Stimulated activated CD8-positive, alpha-beta memory T cell treated with anti-CD3 and anti-CD28 coated beads, Interleukin-4, amount 100 ng/mL, for 4 hours (primary cell): ENCODE data around the gene NKD1.

ENCODE experiments used
- DNase-seq, 2 donors: peaks; one replicate each; pipeline ENCODE4 v3.0.0-alpha.2; 2020; ENCODE audit warnings: low read depth in 2 of 2, low spot score in 1 of 2

Gene NKD1

DNA sequence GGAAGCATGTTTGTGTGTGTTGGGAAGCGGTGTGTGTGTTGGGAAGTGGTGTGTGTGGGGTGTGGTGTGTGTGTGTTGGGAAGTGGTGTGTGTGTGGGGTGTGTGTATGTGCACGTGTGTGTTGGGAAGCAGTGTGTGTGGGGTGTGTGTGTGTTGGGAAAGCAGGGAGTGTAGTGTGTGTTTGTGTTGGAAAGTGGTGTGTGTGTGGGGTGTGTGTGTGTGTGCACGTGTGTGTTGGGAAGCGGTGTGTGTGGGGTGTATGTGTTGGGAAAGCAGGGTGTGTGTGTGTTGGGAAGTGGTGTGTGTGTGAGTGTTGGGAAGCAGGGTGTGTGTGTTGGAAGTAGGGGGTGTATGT, 144.4 kb downstream of the NKD1 start:
- DNase-seq = no peak

DNA sequence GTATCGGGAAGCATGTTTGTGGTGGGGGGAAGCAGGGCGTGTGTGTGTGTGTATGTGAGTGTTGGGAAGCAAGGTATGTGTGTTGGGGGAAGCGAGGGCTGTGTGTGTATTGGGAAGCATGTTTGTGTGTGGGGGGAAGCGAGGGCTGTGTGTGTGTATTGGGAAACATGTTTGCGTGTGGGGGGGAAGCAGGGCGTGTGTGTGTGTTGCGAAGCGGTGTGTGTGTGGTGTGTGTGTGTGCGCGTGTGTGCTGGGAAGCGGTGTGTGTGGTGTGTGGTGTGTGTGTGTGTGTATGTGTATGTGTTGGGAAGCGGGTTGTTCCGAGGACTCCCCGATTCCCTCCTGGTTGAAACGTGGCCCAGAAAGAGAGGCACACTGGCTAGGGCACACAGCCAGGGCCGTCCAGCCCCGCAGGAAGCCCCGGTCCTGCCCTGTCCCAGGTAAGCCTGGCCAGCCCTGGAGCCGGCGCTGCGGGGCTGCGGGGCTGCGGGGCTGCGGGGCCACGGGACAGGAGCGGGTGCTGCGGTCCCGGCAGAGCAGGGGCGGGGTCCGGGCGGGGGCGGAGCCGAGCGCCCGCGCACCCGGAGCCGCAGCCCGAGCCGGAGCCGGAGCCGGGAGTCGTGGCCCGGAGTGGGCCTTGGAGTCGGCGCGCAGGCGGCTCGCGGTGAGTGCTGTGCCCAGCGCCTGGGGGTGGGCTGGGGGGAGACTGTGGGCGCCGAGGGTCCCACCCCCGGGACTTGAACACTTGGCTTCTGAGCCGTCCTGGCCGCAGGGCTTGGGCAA, 145.0 kb downstream of the NKD1 start, which contains the start of gene NOD2:
Gene NOD2, plus strand, starts transcription at position 608 of the 783 bp plus-strand sequence. CDS start 5,890 bp downstream, outside the sequence.
- no peak for DNase-seq

DNA sequence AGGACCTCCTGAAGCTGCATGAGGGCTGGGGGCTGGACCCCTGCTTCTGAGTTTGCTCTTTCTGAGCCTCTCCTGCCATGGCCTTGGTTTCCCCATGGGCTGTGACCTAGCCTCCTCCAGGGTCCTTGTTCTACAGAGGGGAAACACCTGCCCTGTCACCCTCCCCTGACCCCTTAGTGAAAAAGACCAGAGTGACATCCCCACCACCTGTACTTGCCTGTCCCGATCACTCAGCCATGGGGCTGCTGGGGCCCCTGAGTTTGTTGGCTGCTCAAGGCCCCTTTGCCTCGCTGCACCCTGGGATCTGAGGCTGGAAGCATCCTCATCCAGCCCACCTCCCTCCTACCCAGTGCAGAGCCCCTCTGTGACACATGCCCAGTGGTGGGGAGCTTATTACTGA, 146.0 kb downstream of the NKD1 start:
- DNase-seq = no peak

DNA sequence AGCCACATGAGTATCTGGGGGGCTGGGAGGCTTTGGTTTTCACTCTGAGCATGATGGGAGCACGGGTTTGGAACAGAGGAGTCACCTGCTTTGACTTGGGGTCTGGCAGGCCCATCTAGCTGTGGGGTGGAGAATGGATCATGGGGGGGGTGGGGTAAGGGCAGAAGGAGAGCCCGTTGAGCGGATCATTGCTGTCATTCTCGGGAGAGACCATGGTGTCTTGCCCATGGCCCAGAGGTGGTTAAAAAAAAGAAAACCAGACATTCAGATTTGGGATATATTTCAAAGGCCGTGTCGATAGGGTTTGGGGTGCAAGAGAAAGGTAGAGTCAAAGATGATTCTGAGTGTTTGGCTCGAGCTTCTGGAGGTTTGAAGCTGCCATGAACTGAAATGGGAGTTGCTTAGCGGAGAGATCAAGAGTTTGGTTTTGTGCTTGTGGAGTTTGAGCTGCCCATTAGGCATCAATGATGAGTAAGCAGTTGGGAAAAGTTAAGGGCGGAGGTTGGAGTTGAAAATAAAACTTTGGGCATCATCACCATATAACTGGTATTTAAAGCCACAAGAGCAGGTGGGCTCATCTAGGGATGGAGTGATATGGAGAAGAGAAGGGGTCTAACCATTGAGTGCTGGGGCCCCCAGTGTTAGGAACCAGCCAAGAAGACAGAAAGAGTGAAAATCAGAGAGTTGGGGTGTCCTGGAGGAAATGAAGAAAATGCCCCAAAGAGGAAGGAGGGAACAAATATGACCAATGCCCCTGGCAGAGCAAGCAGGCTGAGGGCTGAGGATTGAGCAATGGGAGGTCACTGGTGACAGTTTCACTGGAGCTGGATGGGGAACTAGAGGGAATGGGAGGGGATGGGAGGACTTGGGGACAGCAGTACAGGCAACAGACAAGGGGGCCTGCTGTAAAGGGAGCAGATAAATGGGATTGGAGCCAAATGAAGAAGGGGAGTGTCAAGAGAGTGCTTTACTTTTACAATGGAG, 147.1 kb downstream of the NKD1 start:
- no peak for DNase-seq

DNA sequence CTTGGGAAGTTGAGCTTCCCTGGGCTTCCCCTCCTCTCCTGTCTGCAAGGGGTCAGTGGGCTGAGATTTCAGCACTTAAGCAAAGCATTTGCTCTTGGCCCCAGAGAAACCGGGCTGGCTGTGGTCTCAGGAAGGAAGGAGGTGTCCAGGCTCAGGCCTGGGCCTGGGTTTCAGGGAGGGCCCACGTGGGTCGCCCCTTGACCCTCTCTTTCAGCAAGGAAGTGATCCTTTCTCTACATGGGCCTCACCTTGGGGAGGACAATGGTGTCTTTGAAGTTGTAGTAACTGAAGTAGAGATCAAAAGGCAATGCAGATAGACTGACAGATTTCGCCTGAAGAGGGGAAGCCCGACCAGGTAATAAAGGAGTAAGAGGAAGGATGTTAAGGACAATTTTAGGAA, 147.9 kb downstream of the NKD1 start:
- DNase-seq = no peak

DNA sequence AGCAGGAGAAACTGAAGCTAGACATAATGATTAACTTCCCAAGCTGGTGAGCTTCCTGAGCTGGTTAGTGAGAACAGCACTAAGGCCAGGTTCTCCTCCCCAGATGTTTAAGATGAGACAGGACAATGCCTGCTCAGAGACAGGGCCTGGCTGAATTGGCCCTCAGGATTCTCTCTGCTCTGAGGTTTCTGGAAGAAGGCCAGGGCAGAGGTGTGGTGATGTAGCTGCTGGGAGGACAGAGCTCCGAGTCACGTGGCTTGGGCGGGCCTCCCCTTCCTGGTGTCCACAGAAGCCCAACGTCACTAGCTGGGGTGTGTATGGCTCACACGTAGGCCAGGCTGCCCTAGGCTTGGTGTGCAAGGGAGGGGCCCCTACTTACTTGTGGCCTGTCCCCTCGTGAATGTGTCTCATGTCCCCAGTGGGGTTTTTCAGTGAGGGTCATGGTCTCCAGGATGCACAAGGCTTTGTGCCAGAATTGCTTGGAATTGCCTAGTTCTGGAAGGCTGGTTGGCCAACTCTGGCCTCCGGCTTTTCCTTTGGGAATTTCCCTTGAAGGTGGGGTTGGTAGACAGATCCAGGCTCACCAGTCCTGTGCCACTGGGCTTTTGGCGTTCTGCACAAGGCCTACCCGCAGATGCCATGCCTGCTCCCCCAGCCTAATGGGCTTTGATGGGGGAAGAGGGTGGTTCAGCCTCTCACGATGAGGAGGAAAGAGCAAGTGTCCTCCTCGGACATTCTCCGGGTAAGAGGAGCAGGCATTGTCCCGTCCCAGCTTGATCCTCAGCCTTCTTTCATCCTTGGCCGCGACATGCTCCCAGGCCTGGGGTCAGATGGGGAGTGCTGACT, 148.6 kb downstream of the NKD1 start:
- DNase-seq = no peak

DNA sequence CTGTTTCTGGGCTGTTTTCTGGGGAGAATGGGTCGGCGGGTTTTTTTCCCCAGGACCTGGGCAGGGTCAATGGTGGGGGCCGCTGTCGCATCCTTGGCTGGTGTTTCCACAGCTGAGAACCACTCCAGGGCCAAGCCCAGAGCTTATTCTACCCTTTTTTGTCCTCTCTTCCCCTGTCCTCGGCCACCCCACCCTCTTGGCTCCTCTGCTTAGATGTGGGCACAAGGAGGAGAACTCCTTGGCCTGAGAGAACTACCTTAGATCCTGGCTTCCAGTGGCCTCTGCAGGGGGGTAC, 149.2 kb downstream of the NKD1 start:
- DNase-seq = no peak

DNA sequence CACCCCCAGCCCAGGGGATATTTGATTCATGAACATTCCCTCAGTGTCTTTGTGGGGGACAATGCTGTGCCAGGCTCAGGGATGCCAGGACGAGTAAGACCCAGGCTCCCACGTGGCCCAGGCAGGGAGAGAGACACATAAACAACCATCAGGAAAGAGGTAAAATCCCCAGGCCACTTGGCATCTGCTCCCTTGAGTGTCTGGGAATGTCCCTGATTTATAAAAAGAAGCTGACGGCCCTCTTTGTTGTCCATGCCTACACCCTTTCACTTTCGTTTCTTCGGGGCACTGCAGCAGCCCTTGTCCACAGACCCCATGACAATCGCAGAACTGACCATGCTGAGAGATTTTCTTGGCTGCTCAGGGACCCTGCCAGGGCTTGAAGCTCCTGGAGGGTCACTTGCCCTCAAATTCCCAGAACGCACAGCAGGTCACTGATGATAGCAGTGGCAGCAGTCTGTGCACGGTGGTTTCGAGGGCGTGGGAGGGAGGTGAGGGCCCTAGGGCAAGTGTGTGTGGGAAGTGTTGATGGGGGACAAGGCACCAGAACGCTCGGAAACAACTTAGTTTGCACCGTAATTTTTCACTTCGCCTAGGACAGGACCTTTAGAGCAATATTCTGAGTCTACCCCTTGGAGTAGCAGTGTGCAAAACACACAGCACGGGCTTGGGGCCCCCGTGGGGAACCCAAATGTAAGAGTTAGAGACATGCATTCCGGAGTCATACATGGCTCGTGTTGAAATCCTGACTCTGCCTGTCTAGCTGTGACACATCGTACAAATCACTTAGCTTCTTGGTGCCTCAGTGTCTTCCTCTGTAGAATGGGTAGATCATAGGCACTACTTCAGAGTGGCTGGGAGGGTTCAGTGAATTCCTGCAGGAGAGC, 149.9 kb downstream of the NKD1 start:
- DNase-seq = no peak
